Tibial artery (tissue), 4 donors: Measurements from ENCODE around the gene COL28A1.

Source experiments
- DNase-seq, 2 donors: peaks; one replicate each; pipeline ENCODE4 v3.0.0-alpha.2; 2019
- H3K27ac ChIP-seq, 2 donors: fragments of 200-600 bp; sonication (generic) in 1 of 2; 1 replicate in 1 of 2; 2 replicates in 1 of 2; pipeline ENCODE4 v1.5.1; 2018 to 2019; ENCODE audit warnings: mild to moderate bottlenecking in 1 of 2
- H3K27me3 ChIP-seq, 2 donors: fragments of 200-600 bp; sonication (generic) in 1 of 2; one replicate each; pipeline versions ENCODE4 v1.5.1 to v1.6.0; 2016 to 2019
- H3K36me3 ChIP-seq, 3 donors: fragments of 200-600 bp; sonication (generic) in 2 of 3; one replicate each; pipeline ENCODE4 v1.5.1; 2016 to 2019; ENCODE audit warnings: mild to moderate bottlenecking in 2 of 3
- H3K4me1 ChIP-seq, 4 donors: fragments of 200-600 bp; sonication (generic) in 2 of 4; 1 replicate in 3 of 4; 2 replicates in 1 of 4; pipeline ENCODE4 v1.5.1; 2016 to 2019
- H3K4me3 ChIP-seq, 2 donors: fragments of 200-600 bp; sonication (generic) in 1 of 2; 1 replicate in 1 of 2; 2 replicates in 1 of 2; pipeline ENCODE4 v1.5.1; 2018 to 2019; ENCODE audit warnings: mild to moderate bottlenecking in 2 of 2
- H3K9me3 ChIP-seq, 3 donors: fragments of 200-600 bp; sonication (generic) in 1 of 3; one replicate each; pipeline ENCODE4 v1.5.1; 2016 to 2019
- intact Hi-C: fragments of 100-400 bp; cut with DNase I; formaldehyde crosslinking; loops from one replicate; pipeline ENCODE4 v1.15.0; 2023; ENCODE audit warnings: low total_unique reads
- TF ChIP-seq, protein P1 (sequence below), 2 experiments: fragments of 200-600 bp in 1 of 2; fragments of 450-650 bp in 1 of 2; IDR thresholded peaks; one replicate each; pipeline ENCODE4 v1.5.1; 2017 to 2019; ENCODE audit warnings: antibody characterized with exemption in 2 of 2, mild to moderate bottlenecking in 1 of 2, moderate library complexity in 1 of 2

Gene COL28A1

DNA sequence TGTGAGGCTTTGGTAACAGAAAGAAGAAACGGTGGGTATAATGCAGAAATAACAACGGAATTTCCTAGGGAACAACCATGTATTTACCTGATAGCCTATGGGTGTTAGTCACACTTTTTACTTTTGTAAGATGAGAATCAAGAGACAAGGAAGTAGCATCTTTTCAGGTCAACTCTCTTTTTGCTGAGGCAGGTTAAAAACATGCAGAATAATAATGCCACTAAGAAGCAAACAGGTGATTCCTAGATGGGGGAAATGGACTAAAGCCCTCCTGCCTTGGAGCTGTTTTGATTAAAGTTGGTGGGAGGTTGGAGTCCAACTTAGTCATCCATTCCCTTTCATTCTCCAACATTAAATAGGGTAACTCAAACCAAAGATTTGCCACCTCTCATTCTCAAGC lies 2.0 kb upstream of the COL28A1 start:
- H3K9me3 ChIP-seq = no peaks in the 10 kb centered on the region
- no peak for DNase-seq
- intact Hi-C loops = loop anchor here (5.0 kb wide), 1 partner anchor 435 kb away; no protein-coding TSS in a partner anchor
- H3K27me3 ChIP-seq = no peaks in the 10 kb centered on the region
- no peak overlapping the region for H3K4me3 ChIP-seq
- H3K4me1 ChIP-seq = no peaks in the 10 kb centered on the region
- no peak overlapping the region for H3K27ac ChIP-seq
- TF ChIP-seq, protein P1, sequence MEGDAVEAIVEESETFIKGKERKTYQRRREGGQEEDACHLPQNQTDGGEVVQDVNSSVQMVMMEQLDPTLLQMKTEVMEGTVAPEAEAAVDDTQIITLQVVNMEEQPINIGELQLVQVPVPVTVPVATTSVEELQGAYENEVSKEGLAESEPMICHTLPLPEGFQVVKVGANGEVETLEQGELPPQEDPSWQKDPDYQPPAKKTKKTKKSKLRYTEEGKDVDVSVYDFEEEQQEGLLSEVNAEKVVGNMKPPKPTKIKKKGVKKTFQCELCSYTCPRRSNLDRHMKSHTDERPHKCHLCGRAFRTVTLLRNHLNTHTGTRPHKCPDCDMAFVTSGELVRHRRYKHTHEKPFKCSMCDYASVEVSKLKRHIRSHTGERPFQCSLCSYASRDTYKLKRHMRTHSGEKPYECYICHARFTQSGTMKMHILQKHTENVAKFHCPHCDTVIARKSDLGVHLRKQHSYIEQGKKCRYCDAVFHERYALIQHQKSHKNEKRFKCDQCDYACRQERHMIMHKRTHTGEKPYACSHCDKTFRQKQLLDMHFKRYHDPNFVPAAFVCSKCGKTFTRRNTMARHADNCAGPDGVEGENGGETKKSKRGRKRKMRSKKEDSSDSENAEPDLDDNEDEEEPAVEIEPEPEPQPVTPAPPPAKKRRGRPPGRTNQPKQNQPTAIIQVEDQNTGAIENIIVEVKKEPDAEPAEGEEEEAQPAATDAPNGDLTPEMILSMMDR (IDR thresholded peaks at IDR 0.05) = no peak
- no peaks in the 10 kb centered on the region for H3K36me3 ChIP-seq

DNA sequence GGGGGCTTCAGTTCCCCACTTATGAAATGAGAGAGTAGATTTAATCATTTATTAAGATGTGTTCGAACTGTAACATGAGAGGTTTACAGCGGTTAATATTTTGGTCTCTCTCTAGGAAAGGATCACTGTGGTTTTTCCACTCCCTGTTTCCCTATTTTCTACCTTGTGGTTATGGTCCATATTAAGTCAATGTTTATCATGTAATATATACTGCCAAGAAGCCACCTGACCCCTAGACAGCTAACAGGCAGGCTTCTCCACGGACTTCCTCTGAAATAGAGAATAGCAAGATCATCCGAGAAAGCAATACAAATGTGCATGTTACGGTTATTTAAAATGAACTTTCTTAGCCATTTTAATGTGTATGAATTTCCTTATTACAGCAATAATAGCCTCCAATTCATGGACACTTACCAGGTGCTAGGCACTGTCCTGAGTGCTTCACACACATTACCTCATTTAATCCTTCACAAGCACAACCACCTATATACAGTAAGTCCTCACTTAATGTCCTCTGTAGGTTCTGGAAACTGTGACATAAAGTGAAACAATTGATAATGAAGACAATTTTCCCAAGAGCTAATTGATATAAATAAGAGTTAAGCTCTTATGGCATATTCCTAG lies 835 bp upstream of the COL28A1 start:
- no peak for DNase-seq
- Histone ChIP-seq H3K9me3 (no peaks in the 10 kb centered on the region), H3K36me3 (no peaks in the 10 kb centered on the region), H3K27ac (no peak overlapping the region), H3K4me1 (no peaks in the 10 kb centered on the region), H3K4me3 (no peak overlapping the region), H3K27me3 (no peaks in the 10 kb centered on the region)
- intact Hi-C loops = loop anchor here (5.0 kb wide), 1 partner anchor 434 kb away; no protein-coding TSS in a partner anchor
- TF ChIP-seq, protein P1 (IDR thresholded peaks at IDR 0.05) = no peak

DNA sequence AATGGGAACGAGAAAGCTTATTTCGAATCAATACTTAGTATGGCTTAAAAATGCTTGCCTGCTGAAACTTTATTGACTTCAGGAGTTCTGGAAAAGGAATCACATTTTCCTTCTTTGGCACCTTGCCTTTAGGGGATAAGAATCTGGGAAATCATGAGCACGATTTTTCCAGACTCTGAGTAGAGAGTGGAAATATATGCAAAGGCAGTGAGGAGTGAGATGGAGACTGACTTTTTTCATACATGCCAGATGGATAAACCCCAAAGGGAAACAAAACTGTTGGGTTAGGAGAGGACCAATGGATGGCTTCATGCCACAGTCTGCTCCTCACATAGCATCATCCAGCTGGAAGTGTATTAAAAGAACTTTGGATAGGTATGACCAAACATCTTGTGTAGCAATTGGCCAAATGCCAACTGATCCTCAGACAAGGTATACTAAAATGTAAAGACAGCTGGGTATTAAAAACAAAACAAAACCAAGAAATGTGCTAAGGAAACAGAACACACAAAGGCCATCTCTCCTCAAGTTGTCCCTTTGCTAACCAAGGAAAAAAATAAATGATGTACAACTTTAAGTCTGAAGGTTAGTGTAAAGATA lies 1.7 kb downstream of the COL28A1 start:
- no peaks in the 10 kb centered on the region for H3K4me1 ChIP-seq
- H3K9me3 ChIP-seq = no peaks in the 10 kb centered on the region
- no peak overlapping the region for H3K4me3 ChIP-seq
- H3K27ac ChIP-seq = no peak overlapping the region
- no peaks in the 10 kb centered on the region for H3K27me3 ChIP-seq
- no peak for DNase-seq
- no peaks in the 10 kb centered on the region for H3K36me3 ChIP-seq
- TF ChIP-seq, protein P1 (IDR thresholded peaks at IDR 0.05) = no peak
- intact Hi-C loops = no loop called here

DNA sequence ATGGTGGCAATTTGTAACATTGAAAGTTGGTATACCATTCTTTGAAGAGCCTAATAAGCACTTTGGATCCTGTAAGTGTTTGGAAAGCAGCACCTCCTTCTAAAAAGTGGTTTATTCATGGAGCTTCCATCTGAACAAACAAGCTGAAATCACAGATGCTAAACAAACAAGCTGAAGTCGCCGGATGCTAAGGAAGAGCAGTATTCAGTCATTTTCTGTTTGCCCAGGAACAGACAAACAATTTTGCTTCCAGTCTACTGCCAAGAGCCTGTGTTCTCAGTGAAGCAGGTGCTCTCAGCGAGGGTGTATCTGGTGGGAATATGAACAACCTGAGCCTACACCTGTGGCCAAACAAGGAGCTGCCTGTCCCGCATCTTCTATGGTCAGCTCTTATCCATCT lies 6.3 kb downstream of the COL28A1 start:
- Histone ChIP-seq H3K9me3 (no peaks in the 10 kb centered on the region), H3K27ac (no peak overlapping the region), H3K36me3 (no peaks in the 10 kb centered on the region), H3K4me1 (no peaks in the 10 kb centered on the region), H3K4me3 (no peak overlapping the region), H3K27me3 (no peaks in the 10 kb centered on the region)
- TF ChIP-seq, protein P1 (IDR thresholded peaks at IDR 0.05) = no peak
- intact Hi-C loops = no loop called here
- DNase-seq = no peak

- no peak for DNase-seq
- Histone ChIP-seq H3K4me3 (no peak overlapping the region), H3K27ac (no peak overlapping the region), H3K9me3 (no peaks in the 10 kb centered on the region), H3K4me1 (no peaks in the 10 kb centered on the region), H3K36me3 (no peaks in the 10 kb centered on the region), H3K27me3 (no peaks in the 10 kb centered on the region)
- TF ChIP-seq, protein P1 (IDR thresholded peaks at IDR 0.05) = no peak
- intact Hi-C loops = no loop called here
Observed at GRCh38 chr7:7527047-7527446, 8.6 kb downstream of the COL28A1 start.
